Amygdala (tissue), 56 donors: ENCODE data around the gene CDC14A.

Source experiments
- DNase-seq, 56 donors: peaks; one replicate each; lab custom pipeline; 2025; lab: John Stamatoyannopoulos, UW

Gene CDC14A

GRCh38 chr1:100478816-100479215, 126.5 kb downstream of the CDC14A start:
- no peak for DNase-seq

- no peak for DNase-seq
Measured at GRCh38 chr1:100479620-100480338, 127.5 kb downstream of the CDC14A start.

- no peak for DNase-seq
Measured at GRCh38 chr1:100481303-100481702, 129.0 kb downstream of the CDC14A start.

GRCh38 chr1:100482167-100482566, 129.9 kb downstream of the CDC14A start:
- DNase-seq: no peak

- no peak for DNase-seq
Measured at GRCh38 chr1:100482748-100483147, 130.4 kb downstream of the CDC14A start.

- no peak for DNase-seq
Measured at GRCh38 chr1:100483230-100483629, 130.9 kb downstream of the CDC14A start.

- no peak for DNase-seq
Measured at GRCh38 chr1:100485855-100486258, 133.6 kb downstream of the CDC14A start.

GRCh38 chr1:100494393-100495084, 142.2 kb downstream of the CDC14A start:
- no peak for DNase-seq

- no peak for DNase-seq
Measured at GRCh38 chr1:100496896-100497295, 144.6 kb downstream of the CDC14A start.

GRCh38 chr1:100497796-100498195, 145.5 kb downstream of the CDC14A start:
- DNase-seq: no peak

GRCh38 chr1:100499194-100499811, 147.0 kb downstream of the CDC14A start:
- DNase-seq: no peak

- DNase-seq: no peak
Measured at GRCh38 chr1:100502052-100502792, 149.9 kb downstream of the CDC14A start.

GRCh38 chr1:100506217-100506616, 153.9 kb downstream of the CDC14A start:
- DNase-seq: no peak

GRCh38 chr1:100510451-100510850, 158.1 kb downstream of the CDC14A start:
- DNase-seq: no peak

- no peak for DNase-seq
Measured at GRCh38 chr1:100511058-100511457, 158.8 kb downstream of the CDC14A start.

- no peak for DNase-seq
Measured at GRCh38 chr1:100511773-100512172, 159.5 kb downstream of the CDC14A start.

- no peak for DNase-seq
Measured at GRCh38 chr1:100512803-100513352, 160.6 kb downstream of the CDC14A start.

GRCh38 chr1:100516857-100517256, 164.6 kb downstream of the CDC14A start:
- DNase-seq: no peak

GRCh38 chr1:100517515-100517914, 165.2 kb downstream of the CDC14A start:
- no peak for DNase-seq

- no peak for DNase-seq
Measured at GRCh38 chr1:100518023-100518422, 165.7 kb downstream of the CDC14A start.
